Caco-2 (cell line): ENCODE data around the gene HMCN2. TPM values are rescaled to one million over a fixed set of nuclear protein-coding genes. Genes with fewer than 3 reads are reported as not detected.

Source experiments
- BruUV-seq: library from RNA; stranded (reverse); fragments of 400-500 nt; replicated peaks from 2 replicates; lab custom pipeline; 2021; lab: Mats Ljungman, UMichigan
- CTCF ChIA-PET: fragments of 300-600 bp; sonication (Branson Sonifier 250); formaldehyde crosslinking; loops from one replicate; lab custom pipeline; 2022; ENCODE audit warnings: antibody characterized with exemption; lab: Charles Lee
- POLR2A ChIA-PET: fragments of 300-600 bp; sonication (Branson Sonifier 250); formaldehyde crosslinking; loops from one replicate; lab custom pipeline; 2022; ENCODE audit warnings: antibody characterized with exemption; lab: Charles Lee
- DNase-seq, 2 experiments: peaks; one replicate each; pipeline versions ENCODE4 v3.0.0 to v3.0.0-alpha.2; 2020 to 2022
- H3K27me3 ChIP-seq: replicated peaks from 2 replicates; pipeline ENCODE4 v1.6.0; 2011; ENCODE audit warnings: low read length; ENCODE audit not compliant: control insufficient read depth, insufficient read depth
- H3K36me3 ChIP-seq: 2 replicates; pipeline ENCODE4 v1.5.1; 2011; ENCODE audit warnings: low read length; ENCODE audit not compliant: control insufficient read depth, insufficient read depth
- H3K4me1 ChIP-seq: fragments of 250-450 bp; sonication (Bioruptor Pico); 2 replicates; pipeline ENCODE4 v1.5.1; 2020; ENCODE audit warnings: mild to moderate bottlenecking
- H3K4me3 ChIP-seq: 2 replicates; pipeline ENCODE4 v1.5.1; 2011; ENCODE audit warnings: low read depth, mild to moderate bottlenecking, control low read depth, low read length
- H3K9me3 ChIP-seq: fragments of 250-450 bp; sonication (Bioruptor Pico); 2 replicates; pipeline ENCODE4 v1.5.1; 2020; ENCODE audit warnings: mild to moderate bottlenecking, moderate library complexity
- H3K27ac Mint-ChIP-seq: one replicate; pipeline ENCODE4 v1.8.0; 2022; ENCODE audit warnings: mixed read lengths; ENCODE audit not compliant: unreplicated experiment
- H3K27me3 Mint-ChIP-seq: one replicate; pipeline ENCODE4 v1.8.0; 2022; ENCODE audit warnings: mixed read lengths; ENCODE audit not compliant: insufficient read depth, unreplicated experiment
- H3K36me3 Mint-ChIP-seq: one replicate; pipeline ENCODE4 v1.8.0; 2022; ENCODE audit warnings: mild to moderate bottlenecking, mixed read lengths; ENCODE audit not compliant: insufficient read depth, unreplicated experiment
- H3K4me1 Mint-ChIP-seq: one replicate; pipeline ENCODE4 v1.8.0; 2022; ENCODE audit warnings: low read depth, mixed read lengths; ENCODE audit not compliant: unreplicated experiment
- H3K4me3 Mint-ChIP-seq: one replicate; pipeline ENCODE4 v1.8.0; 2022; ENCODE audit warnings: mild to moderate bottlenecking, moderate library complexity, mixed read lengths; ENCODE audit not compliant: unreplicated experiment
- H3K9me3 Mint-ChIP-seq: one replicate; pipeline ENCODE4 v1.8.0; 2022; ENCODE audit warnings: mixed read lengths; ENCODE audit not compliant: unreplicated experiment
- CTCF ChIP-seq, 2 experiments: fragments of 200-600 bp in 1 of 2; IDR thresholded peaks; 1 replicate in 1 of 2; 2 replicates in 1 of 2; pipeline versions ENCODE4 v1.5.1 to v1.8.0; 2011 to 2022; ENCODE audit warnings: antibody characterized with exemption in 1 of 2, control low read depth in 1 of 2, inconsistent platforms in 1 of 2, low read depth in 1 of 2, low read length in 1 of 2, mild to moderate bottlenecking in 1 of 2, moderate library complexity in 1 of 2; ENCODE audit not compliant: insufficient read depth in 1 of 2, severe bottlenecking in 1 of 2, unreplicated experiment in 1 of 2
- intact Hi-C: fragments of 100-400 bp; cut with micrococcal nuclease; formaldehyde crosslinking; loops from one replicate; pipeline ENCODE4 v1.10.0; 2022; ENCODE audit not compliant: unreplicated experiment
- total RNA-seq: library from RNA; stranded (reverse); gene quantifications from 2 replicates; pipeline ENCODE4 v1.2.3, GENCODE V29; 2022

The HMCN2 gene
- total RNA-seq, 1 experiment from 2014 or later: 0.41 TPM

GRCh38 chr9:130260816-130261765 lies 4.5 kb upstream of the HMCN2 start:
- TF ChIP-seq CTCF (IDR thresholded peaks at IDR 0.05; ENCODE audit: insufficient read depth in 1 of 2, low read depth in 1 of 2, low read length in 1 of 2, severe bottlenecking in 1 of 2, unreplicated experiment in 1 of 2): no peak
- Mint-ChIP-seq H3K4me3 (no peak overlapping the region), H3K27me3 (peaks cover 4% of the 10 kb centered on the region), H3K36me3 (no peaks in the 10 kb centered on the region), H3K27ac (no peak overlapping the region), H3K4me1 (no peaks in the 10 kb centered on the region), H3K9me3 (no peaks in the 10 kb centered on the region)
- no peaks in the 10 kb centered on the region for H3K9me3 ChIP-seq
- intact Hi-C loops: no loop called here
- ChIA-PET POLR2A (no interaction called here), CTCF (interaction anchor here (0.6 to 0.8 kb wide), 3 partner anchors 18 to 79 kb away, joined by 3 to 5 read pairs (median 3); no protein-coding TSS in a partner anchor)
- DNase-seq: no peak
- no TSS peak for BruUV-seq
- no peaks in the 10 kb centered on the region for H3K27me3 ChIP-seq
- no peak overlapping the region for H3K4me3 ChIP-seq
- H3K36me3 ChIP-seq: no peaks in the 10 kb centered on the region
- no peaks in the 10 kb centered on the region for H3K4me1 ChIP-seq

- H3K4me1 Mint-ChIP-seq: no peaks in the 10 kb centered on the region
- intact Hi-C loops: no loop called here
- ChIA-PET POLR2A (interaction anchor here (0.6 kb wide), 1 partner anchor 57 kb away, joined by 5 read pairs; no protein-coding TSS in a partner anchor), CTCF (no interaction called here)
- H3K9me3 ChIP-seq: no peaks in the 10 kb centered on the region
- H3K27me3 Mint-ChIP-seq: peaks cover 4% of the 10 kb centered on the region
- no peak overlapping the region for H3K27ac Mint-ChIP-seq
- DNase-seq: no peak
- no peaks in the 10 kb centered on the region for H3K4me1 ChIP-seq
- no peaks in the 10 kb centered on the region for H3K36me3 Mint-ChIP-seq
- no peaks in the 10 kb centered on the region for H3K9me3 Mint-ChIP-seq
- no TSS peak for BruUV-seq
- no peaks in the 10 kb centered on the region for H3K27me3 ChIP-seq
- no peak overlapping the region for H3K4me3 Mint-ChIP-seq
- no peak for TF ChIP-seq CTCF (IDR thresholded peaks at IDR 0.05; ENCODE audit: insufficient read depth in 1 of 2, low read depth in 1 of 2, low read length in 1 of 2, severe bottlenecking in 1 of 2, unreplicated experiment in 1 of 2)
- no peaks in the 10 kb centered on the region for H3K36me3 ChIP-seq
- no peak overlapping the region for H3K4me3 ChIP-seq
Measured at GRCh38 chr9:130262061-130262745, 3.4 kb upstream of the HMCN2 start.

GRCh38 chr9:130262771-130263170 lies 2.8 kb upstream of the HMCN2 start:
- Histone ChIP-seq H3K36me3 (no peaks in the 10 kb centered on the region), H3K4me1 (no peaks in the 10 kb centered on the region), H3K9me3 (no peaks in the 10 kb centered on the region), H3K4me3 (no peak overlapping the region), H3K27me3 (no peaks in the 10 kb centered on the region)
- Mint-ChIP-seq H3K36me3 (no peaks in the 10 kb centered on the region), H3K4me1 (no peaks in the 10 kb centered on the region), H3K4me3 (no peak overlapping the region), H3K27ac (no peak overlapping the region), H3K9me3 (no peaks in the 10 kb centered on the region), H3K27me3 (peaks cover 4% of the 10 kb centered on the region)
- intact Hi-C loops: no loop called here
- POLR2A ChIA-PET: interaction anchor here (0.6 kb wide), 1 partner anchor 58 kb away, joined by 5 read pairs; no protein-coding TSS in a partner anchor
- CTCF ChIA-PET: no interaction called here
- no TSS peak for BruUV-seq
- no peak for TF ChIP-seq CTCF (IDR thresholded peaks at IDR 0.05; ENCODE audit: insufficient read depth in 1 of 2, low read depth in 1 of 2, low read length in 1 of 2, severe bottlenecking in 1 of 2, unreplicated experiment in 1 of 2)
- no peak for DNase-seq
